ENCODE results near the gene RRAGA. TPM values are rescaled to one million over a fixed set of nuclear protein-coding genes. Genes with fewer than 3 reads are reported as not detected.

Gene RRAGA
- total and polyA plus RNA-seq, 2 donors (not counting 3 experiments of a cell fraction or from before 2014, with no cell fraction given), result 81.2 to 88.3 TPM

DNA sequence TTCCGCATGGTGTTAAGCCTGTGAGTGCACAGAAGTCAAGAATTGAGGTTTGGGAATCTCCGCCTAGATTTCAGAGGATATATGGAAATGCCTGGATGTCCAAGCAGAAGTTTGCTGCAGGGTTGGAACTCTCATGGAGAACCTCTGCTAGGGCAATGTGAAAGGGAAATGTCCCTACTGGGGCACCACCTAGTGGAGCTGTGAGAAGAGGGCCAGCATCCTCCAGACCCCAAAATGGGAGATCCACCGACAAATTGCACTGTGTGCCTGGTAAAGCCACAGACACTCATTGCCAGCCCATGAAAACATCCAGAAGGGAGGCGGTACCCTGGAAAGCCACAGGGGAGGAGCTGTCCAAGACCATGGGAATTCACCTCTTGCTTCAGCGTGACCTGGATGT, 12.6 kb upstream of the RRAGA start:
- dilution Hi-C loops (cut with MboI; ENCODE audit: extremely low pct_ligation_motif_present, low sequenced_read_pairs), result no loop called here
- TF ChIP-seq CTCF (IDR thresholded peaks at IDR 0.05; ENCODE audit: extremely low read depth in 1 of 2, insufficient read depth in 1 of 2, low read depth in 1 of 2, low read length in 2 of 2), result no peak
- ChIA-PET POLR2A (no interaction called here), CTCF (interaction anchor here (0.6 to 1.5 kb wide), 6 partner anchors 13 to 1226 kb away, joined by 3 to 4 read pairs (median 4); partner anchors contain the start of gene RRAGA)
- Histone ChIP-seq H3K27me3 (ENCODE audit: control insufficient read depth in 2 of 2, insufficient read depth in 2 of 2, low read length in 2 of 2) (peaks cover 0 to 2% of the 10 kb centered on the region in 2 experiments), H3K36me3 (ENCODE audit: control insufficient read depth in 2 of 2, extremely low read depth in 1 of 2, insufficient read depth in 2 of 2, low read length in 2 of 2) (no peaks in the 10 kb centered on the region), H4K20me1 (replicated peaks; ENCODE audit: control insufficient read depth, extremely low read depth, insufficient read depth, low read length) (no peaks in the 10 kb centered on the region), H2AFZ (ENCODE audit: low read depth, low read length) (no peak overlapping the region), H3K27ac (ENCODE audit: insufficient read depth, low read depth, low read length) (no peak overlapping the region), H3K9me3 (replicated peaks; ENCODE audit: control insufficient read depth, insufficient read depth, low read length) (no peaks in the 10 kb centered on the region), H3K9ac (replicated peaks; ENCODE audit: extremely low read depth, insufficient read depth, low read length) (no peak overlapping the region), H3K4me1 (ENCODE audit: control insufficient read depth, extremely low read depth, insufficient read depth, low read length) (no peaks in the 10 kb centered on the region), H3K9me1 (replicated peaks; ENCODE audit: control insufficient read depth, extremely low read depth, insufficient read depth, low read length) (no peaks in the 10 kb centered on the region), H3K4me3 (replicated peaks in 1 of 3; ENCODE audit: insufficient read depth in 1 of 3, low read depth in 1 of 3, low read length in 3 of 3) (no peak overlapping the region), H3K4me2 (ENCODE audit: insufficient read depth, low read length) (no peak overlapping the region), H3K79me2 (ENCODE audit: control insufficient read depth, insufficient read depth, low read length) (no peaks in the 10 kb centered on the region)
- DNase-seq (ENCODE audit: low read depth, low spot score) (no peak), FAIRE-seq (no peak)
- intact Hi-C loops (cut with micrococcal nuclease), result no loop called here
- no TSS peak for BruUV-seq (replicated peaks)

GRCh38 chr9:19049917-19050636, 850 bp downstream of the RRAGA start:
- no peak for FAIRE-seq
- no peaks in the 10 kb centered on the region for H3K9me1 ChIP-seq (replicated peaks; ENCODE audit: control insufficient read depth, extremely low read depth, insufficient read depth, low read length)
- intact Hi-C loops (cut with micrococcal nuclease) (loop anchor here (1.0 to 10.0 kb wide), 9 partner anchors 53 to 555 kb away; partner anchors contain the start of genes DENND4C, HAUS6 and RPS6), dilution Hi-C loops (cut with MboI; ENCODE audit: extremely low pct_ligation_motif_present, low sequenced_read_pairs) (no loop called here)
- no peaks in the 10 kb centered on the region for H4K20me1 ChIP-seq (replicated peaks; ENCODE audit: control insufficient read depth, extremely low read depth, insufficient read depth, low read length)
- H3K36me3 ChIP-seq (ENCODE audit: control insufficient read depth in 2 of 2, extremely low read depth in 1 of 2, insufficient read depth in 2 of 2, low read length in 2 of 2), result no peaks in the 10 kb centered on the region
- H3K4me1 ChIP-seq (ENCODE audit: control insufficient read depth, extremely low read depth, insufficient read depth, low read length), result peaks cover 16% of the 10 kb centered on the region
- H3K27me3 ChIP-seq (ENCODE audit: control insufficient read depth in 2 of 2, insufficient read depth in 2 of 2, low read length in 2 of 2), result no peaks in the 10 kb centered on the region
- ChIA-PET POLR2A (no interaction called here), CTCF (interaction anchor here (1.1 to 4.6 kb wide), 6 partner anchors 22 to 421 kb away, joined by 4 to 82 read pairs (median 9); no protein-coding TSS in a partner anchor)
- H2AFZ ChIP-seq (ENCODE audit: low read depth, low read length), result peak overlapping the region; percentile 81
- peak overlapping the region; percentile 83 for H3K9ac ChIP-seq (replicated peaks; ENCODE audit: extremely low read depth, insufficient read depth, low read length)
- BruUV-seq (replicated peaks), result no TSS peak
- H3K4me3 ChIP-seq (replicated peaks in 1 of 3; ENCODE audit: insufficient read depth in 1 of 3, low read depth in 1 of 3, low read length in 3 of 3), result peak overlapping the region; percentile 48 to 76 (median 53)
- H3K4me2 ChIP-seq (ENCODE audit: insufficient read depth, low read length), result peak overlapping the region; percentile 73
- TF ChIP-seq JUN (IDR thresholded peaks at IDR 0.05; ENCODE audit: borderline replicate concordance, insufficient read depth, insufficient read length, low read depth), result no peak
- TF ChIP-seq POLR2AphosphoS5 (IDR thresholded peaks at IDR 0.05; ENCODE audit: insufficient read depth, low read depth, low read length), result no peak
- TF ChIP-seq CTCF (IDR thresholded peaks at IDR 0.05; ENCODE audit: extremely low read depth in 1 of 2, insufficient read depth in 1 of 2, low read depth in 1 of 2, low read length in 2 of 2), result no peak
- TF ChIP-seq MYC (IDR thresholded peaks at IDR 0.05; ENCODE audit: low read depth, low read length), result no peak
- TF ChIP-seq POLR2A (IDR thresholded peaks at IDR 0.05; ENCODE audit: low read depth, low read length), result no peak
- TF ChIP-seq EZH2 (IDR thresholded peaks at IDR 0.05; ENCODE audit: borderline replicate concordance, low read depth, low read length, severe bottlenecking), result no peak
- no peak for TF ChIP-seq GATA2 (IDR thresholded peaks at IDR 0.05; ENCODE audit: insufficient read depth, insufficient read length, low read depth, low read length)
- TF ChIP-seq, protein P1, sequence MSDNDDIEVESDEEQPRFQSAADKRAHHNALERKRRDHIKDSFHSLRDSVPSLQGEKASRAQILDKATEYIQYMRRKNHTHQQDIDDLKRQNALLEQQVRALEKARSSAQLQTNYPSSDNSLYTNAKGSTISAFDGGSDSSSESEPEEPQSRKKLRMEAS (IDR thresholded peaks at IDR 0.05; ENCODE audit: insufficient read depth, insufficient read length), result no peak
- no peak for TF ChIP-seq FOS (IDR thresholded peaks at IDR 0.05; ENCODE audit: borderline replicate concordance, insufficient read depth, low read length)
- peaks cover 23% of the 10 kb centered on the region for H3K79me2 ChIP-seq (ENCODE audit: control insufficient read depth, insufficient read depth, low read length)
- peak overlapping the region; percentile 69 for H3K27ac ChIP-seq (ENCODE audit: insufficient read depth, low read depth, low read length)
- peak; percentile 50 for DNase-seq (ENCODE audit: low read depth, low spot score)
- H3K9me3 ChIP-seq (replicated peaks; ENCODE audit: control insufficient read depth, insufficient read depth, low read length), result no peaks in the 10 kb centered on the region
